Vein endothelial cell (primary cell): ENCODE measurements around the gene TUBB6. TPM values are rescaled to one million over a fixed set of nuclear protein-coding genes. Genes with fewer than 3 reads are reported as not detected.

Experiments used
- small RNA-seq: library from RNA; depleted of rRNA; stranded (forward); fragments of <200 nt; gene quantifications from one replicate; pipeline ENCODE3, GENCODE V24; 2012
- total RNA-seq: library from RNA; depleted of rRNA; stranded (reverse); fragments of >200 nt; gene quantifications from 2 replicates; pipeline ENCODE4 v1.2.3, GENCODE V29; 2012

Gene TUBB6
- 841 and 870 TPM in 2 replicates for total RNA-seq

GRCh38 chr18:12307701-12308385 is at the start of gene TUBB6:
Gene TUBB6 (plus strand): TSS chr18:12308241. CDS start chr18:12308293, 52 bp downstream.

Small RNAs within 50 kb of the gene (small RNA-seq; reads per million reads assigned to genes)
- gene RNU6-170P, result not detected

Other genes starting within 250 kb of the TUBB6 start
- gene ANKRD62, start 214.4 kb upstream of the TUBB6 start, total RNA-seq, result not detected in 2 replicates
- gene CIDEA, start 53.9 kb upstream of the TUBB6 start, total RNA-seq, result 3.9 and 6.4 TPM in 2 replicates
- 39.5 and 60.3 TPM in 2 replicates for gene AFG3L2, start 69.0 kb downstream of the TUBB6 start, total RNA-seq
- 3.5 and 3.6 TPM in 2 replicates for gene PRELID3A, start 99.7 kb downstream of the TUBB6 start, total RNA-seq